HuH-7.5 (cell line): ENCODE results near the gene BUD13.

Experiments used
- DNase-seq: peaks from one replicate; pipeline ENCODE4 v3.0.0; 2011; ENCODE audit warnings: low spot score

Gene BUD13

GRCh38 chr11:116715383-116715782, 57.4 kb downstream of the BUD13 start:
- DNase-seq = no peak

DNA sequence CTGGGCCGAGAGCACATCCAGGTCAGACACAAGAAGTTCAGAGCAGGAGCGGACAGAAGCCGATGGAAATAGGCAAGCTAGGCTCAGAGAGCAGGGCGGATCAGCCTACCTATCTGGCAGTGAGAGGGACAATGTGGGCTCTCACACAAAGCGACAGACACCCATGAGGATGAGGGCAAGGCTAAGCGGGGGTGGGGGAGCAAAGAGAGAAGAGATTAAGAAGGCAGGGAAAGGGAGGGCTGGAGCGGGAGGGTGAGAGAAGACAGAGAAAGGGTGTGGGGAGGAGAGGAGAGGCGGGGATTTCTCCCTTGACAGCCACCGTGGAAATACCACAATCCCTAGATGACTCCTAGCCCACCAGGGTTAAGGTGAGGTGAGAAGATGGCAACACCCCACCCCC, 57.9 kb downstream of the BUD13 start:
- no peak for DNase-seq

- no peak for DNase-seq
Observed at GRCh38 chr11:116712428-116712827, 60.4 kb downstream of the BUD13 start.

GRCh38 chr11:116710762-116711161, 62.0 kb downstream of the BUD13 start:
- DNase-seq = no peak

DNA sequence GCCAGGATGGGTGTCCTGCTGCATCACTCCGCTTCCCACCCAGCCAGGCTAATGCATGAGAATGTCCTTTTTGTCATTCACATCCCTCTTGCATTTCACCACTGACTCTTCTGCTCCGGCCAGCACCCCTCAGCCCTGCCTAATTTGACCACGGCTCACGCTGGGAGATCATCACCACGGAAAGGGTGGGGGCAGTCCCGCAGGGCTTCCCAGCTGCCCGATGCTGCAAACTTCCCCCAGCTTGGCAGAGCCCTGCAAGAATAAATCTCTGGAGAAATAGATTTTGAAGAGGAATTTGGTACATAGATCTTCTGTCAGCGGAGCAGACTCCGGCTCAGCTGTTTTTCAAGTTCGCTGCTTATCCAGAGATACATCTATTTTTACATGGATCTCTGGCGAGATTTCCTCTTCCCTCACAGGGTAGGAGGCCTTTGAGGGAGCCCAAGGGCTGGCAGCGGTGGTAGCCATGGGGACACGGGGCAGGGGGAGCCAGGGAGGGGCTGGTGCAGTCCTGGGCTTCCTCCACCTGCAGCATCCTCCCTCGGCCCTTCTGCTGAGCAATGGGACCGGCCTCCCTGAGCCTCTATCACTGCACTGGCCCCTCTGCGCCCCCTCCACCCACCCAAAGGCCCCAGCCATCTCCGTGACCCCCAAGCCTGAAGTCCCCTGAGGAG, 62.6 kb downstream of the BUD13 start:
- DNase-seq = no peak

DNA sequence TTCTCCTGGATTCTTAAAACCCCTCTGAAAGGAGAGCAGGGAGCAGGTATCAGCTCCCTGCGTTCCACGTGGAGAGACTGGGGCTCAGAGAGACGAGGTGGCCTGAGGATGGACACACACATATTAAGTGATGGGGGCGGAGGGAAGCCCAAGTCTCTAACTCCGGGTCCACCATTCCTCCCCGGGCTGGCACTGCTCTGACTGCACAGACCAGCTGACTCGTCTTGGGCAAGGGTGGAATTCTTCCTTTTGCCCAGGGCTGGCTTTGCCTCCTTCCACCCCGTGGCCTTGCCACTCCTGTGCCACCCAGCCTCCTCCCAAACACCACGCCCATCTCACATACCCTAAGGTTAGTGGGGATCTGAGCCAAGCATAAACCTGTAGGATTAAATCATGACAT, 65.0 kb downstream of the BUD13 start:
- DNase-seq = no peak

GRCh38 chr11:116707161-116707629, 65.6 kb downstream of the BUD13 start:
- no peak for DNase-seq

DNA sequence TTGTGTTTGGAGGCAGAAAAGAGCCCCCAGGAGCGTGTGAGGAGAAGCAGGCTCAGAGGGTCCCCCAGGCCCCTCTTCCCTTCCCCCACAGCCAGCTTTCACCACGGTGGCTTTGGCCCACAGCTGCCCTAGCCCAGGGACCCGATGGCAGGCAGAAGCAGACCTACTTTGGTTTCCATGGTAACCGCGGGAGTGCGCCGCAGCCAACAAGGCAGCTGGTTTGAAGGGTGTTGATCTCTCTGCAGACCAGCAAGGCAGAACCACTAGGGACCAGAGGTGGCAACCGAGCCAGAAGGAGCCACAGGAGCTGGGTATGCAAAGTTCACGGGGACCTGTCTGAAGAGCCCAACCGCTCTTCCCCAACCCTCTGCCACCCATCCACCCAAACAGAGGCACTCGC, 69.4 kb downstream of the BUD13 start:
- DNase-seq = no peak

GRCh38 chr11:116702772-116703385, 69.9 kb downstream of the BUD13 start:
- DNase-seq = no peak

GRCh38 chr11:116701876-116702275, 70.9 kb downstream of the BUD13 start:
- no peak for DNase-seq

- DNase-seq = no peak
Observed at GRCh38 chr11:116701297-116701801, 71.4 kb downstream of the BUD13 start.

DNA sequence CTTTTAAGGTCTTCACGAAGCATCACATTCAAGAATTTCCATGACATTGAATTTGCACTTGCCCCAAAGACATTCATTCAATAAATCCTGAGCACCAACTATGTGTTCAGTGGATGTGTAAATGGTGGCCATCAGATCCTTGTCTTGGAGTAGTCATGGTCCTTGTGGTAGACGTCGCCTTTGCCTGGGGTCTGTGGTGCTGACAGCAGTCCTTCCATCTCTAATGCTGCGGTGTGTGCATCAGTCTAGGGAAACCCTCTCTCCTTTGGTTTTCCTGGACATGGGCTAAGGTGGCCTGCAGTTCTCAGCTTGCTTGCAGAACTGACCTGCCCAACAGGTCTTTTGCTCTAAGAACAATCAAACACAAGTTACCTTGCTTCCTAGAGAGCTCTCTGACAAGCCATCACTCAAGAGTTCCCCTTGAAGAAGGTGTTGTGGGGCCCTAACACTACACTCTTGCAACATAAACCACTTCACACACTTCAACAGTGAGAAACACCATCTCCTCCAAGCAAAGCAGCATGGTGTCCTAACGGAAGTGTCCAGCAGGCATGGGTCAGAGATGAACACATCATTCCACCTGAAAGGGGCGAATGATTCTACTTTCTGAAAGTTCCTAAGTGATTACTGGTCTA, 72.1 kb downstream of the BUD13 start:
- DNase-seq = no peak
